Glutamatergic neuron (in vitro differentiated cells): ENCODE results near the gene LRP1B. TPM values are rescaled to one million over a fixed set of nuclear protein-coding genes. Genes with fewer than 3 reads are reported as not detected.

Experiments
- DNase-seq: peaks from one replicate; pipeline ENCODE4 v3.0.0; 2022
- H3K27ac Mint-ChIP-seq: one replicate; pipeline ENCODE4 v1.8.0; 2020; ENCODE audit warnings: mild to moderate bottlenecking, mixed read lengths, inconsistent platforms; ENCODE audit not compliant: unreplicated experiment
- H3K27me3 Mint-ChIP-seq: one replicate; pipeline ENCODE4 v1.8.0; 2020; ENCODE audit warnings: mild to moderate bottlenecking, moderate library complexity, mixed read lengths, inconsistent platforms; ENCODE audit not compliant: unreplicated experiment
- H3K36me3 Mint-ChIP-seq: one replicate; pipeline ENCODE4 v1.8.0; 2020; ENCODE audit warnings: mild to moderate bottlenecking, mixed read lengths, inconsistent platforms; ENCODE audit not compliant: unreplicated experiment
- H3K4me1 Mint-ChIP-seq: one replicate; pipeline ENCODE4 v1.8.0; 2020; ENCODE audit warnings: mild to moderate bottlenecking, low read depth, mixed read lengths, inconsistent platforms; ENCODE audit not compliant: unreplicated experiment
- H3K4me3 Mint-ChIP-seq: one replicate; pipeline ENCODE4 v1.8.0; 2020; ENCODE audit warnings: mild to moderate bottlenecking, mixed read lengths, inconsistent platforms; ENCODE audit not compliant: unreplicated experiment
- H3K9me3 Mint-ChIP-seq: one replicate; pipeline ENCODE4 v1.8.0; 2020; ENCODE audit warnings: mild to moderate bottlenecking, moderate library complexity, mixed read lengths, inconsistent platforms; ENCODE audit not compliant: unreplicated experiment
- CTCF ChIP-seq: fragments of 200-600 bp; sonication (generic); IDR thresholded peaks from one replicate; pipeline ENCODE4 v1.5.0; 2021; ENCODE audit not compliant: partially characterized antibody, unreplicated experiment
- total RNA-seq: library from RNA; stranded (reverse); fragmentation: NEBNext Ultra II Directional; extraction: Animal tissue kit (Norgen Biotek cat#: 25700); gene quantifications from one replicate; pipeline ENCODE4 v1.2.1, GENCODE V29; 2021; ENCODE audit not compliant: unreplicated experiment

Gene LRP1B
- total RNA-seq, 1 donor from 2014 or later = 28.7 TPM

- Mint-ChIP-seq H3K27ac (no peak overlapping the region), H3K4me1 (no peaks in the 10 kb centered on the region), H3K9me3 (no peaks in the 10 kb centered on the region), H3K36me3 (no peaks in the 10 kb centered on the region), H3K4me3 (no peak overlapping the region), H3K27me3 (no peaks in the 10 kb centered on the region)
- DNase-seq = no peak
- no peak for TF ChIP-seq CTCF
Observed at GRCh38 chr2:140604788-140605187, 1526.0 kb downstream of the LRP1B start.

GRCh38 chr2:140604096-140604495, 1526.7 kb downstream of the LRP1B start:
- Mint-ChIP-seq H3K36me3 (no peaks in the 10 kb centered on the region), H3K4me3 (no peak overlapping the region), H3K27me3 (no peaks in the 10 kb centered on the region), H3K9me3 (no peaks in the 10 kb centered on the region), H3K4me1 (no peaks in the 10 kb centered on the region), H3K27ac (no peak overlapping the region)
- TF ChIP-seq CTCF = no peak
- DNase-seq = no peak

GRCh38 chr2:140603416-140603815, 1527.4 kb downstream of the LRP1B start:
- Mint-ChIP-seq H3K4me1 (no peaks in the 10 kb centered on the region), H3K9me3 (no peaks in the 10 kb centered on the region), H3K4me3 (no peak overlapping the region), H3K36me3 (no peaks in the 10 kb centered on the region), H3K27me3 (no peaks in the 10 kb centered on the region), H3K27ac (no peak overlapping the region)
- no peak for TF ChIP-seq CTCF
- DNase-seq = no peak

GRCh38 chr2:140601801-140602200, 1529.0 kb downstream of the LRP1B start:
- no peaks in the 10 kb centered on the region for H3K36me3 Mint-ChIP-seq
- no peak for DNase-seq
- no peaks in the 10 kb centered on the region for H3K9me3 Mint-ChIP-seq
- TF ChIP-seq CTCF = no peak
- no peak overlapping the region for H3K27ac Mint-ChIP-seq
- H3K4me1 Mint-ChIP-seq = no peaks in the 10 kb centered on the region
- H3K4me3 Mint-ChIP-seq = no peak overlapping the region
- no peaks in the 10 kb centered on the region for H3K27me3 Mint-ChIP-seq

- Mint-ChIP-seq H3K4me3 (no peak overlapping the region), H3K36me3 (no peaks in the 10 kb centered on the region), H3K27ac (no peak overlapping the region), H3K9me3 (no peaks in the 10 kb centered on the region), H3K27me3 (no peaks in the 10 kb centered on the region), H3K4me1 (no peaks in the 10 kb centered on the region)
- TF ChIP-seq CTCF = no peak
- DNase-seq = no peak
Observed at GRCh38 chr2:140601342-140601741, 1529.5 kb downstream of the LRP1B start.
